NCI-H1048 (cell line): ENCODE data around the gene ACSL6.
"Not testable (repeated sequence)": the region's sequence is repeated elsewhere in the genome, so short reads cannot be mapped to it uniquely, and the experiment has no call there.

Experiments used
- DNase-seq: peaks from one replicate; lab custom pipeline; 2025; lab: John Stamatoyannopoulos, UW

The ACSL6 gene

DNA sequence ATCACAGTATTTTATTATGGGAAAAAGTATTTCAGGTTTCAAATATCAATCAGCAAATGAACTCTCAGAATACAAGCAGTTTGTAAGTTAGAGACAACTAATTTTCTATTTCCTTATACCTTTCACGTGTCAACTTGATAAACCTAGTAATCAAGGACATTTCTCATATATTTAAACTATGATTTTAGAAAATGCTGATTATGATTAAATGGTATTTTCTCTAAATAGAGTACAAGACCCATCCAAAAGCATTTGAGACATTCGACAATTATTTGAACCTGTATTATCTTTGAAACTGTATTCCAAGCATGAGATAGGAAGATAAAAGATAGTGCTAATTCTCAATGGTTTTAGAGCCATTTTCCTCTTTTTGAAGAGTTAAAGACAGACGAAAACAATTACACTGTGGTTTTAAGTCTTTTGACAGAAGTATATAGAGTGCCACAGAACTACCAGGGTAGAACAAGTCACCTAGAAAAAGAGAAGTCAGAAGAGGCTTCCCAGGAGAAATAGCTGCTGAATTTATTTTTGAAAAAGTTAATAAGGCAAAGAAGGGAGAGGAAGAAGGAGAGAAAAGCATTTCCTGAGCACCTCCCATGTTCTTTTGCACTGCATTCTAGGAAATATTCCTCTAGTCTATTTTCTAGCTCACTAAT lies 71.6 kb downstream of the ACSL6 start:
- no peak for DNase-seq

DNA sequence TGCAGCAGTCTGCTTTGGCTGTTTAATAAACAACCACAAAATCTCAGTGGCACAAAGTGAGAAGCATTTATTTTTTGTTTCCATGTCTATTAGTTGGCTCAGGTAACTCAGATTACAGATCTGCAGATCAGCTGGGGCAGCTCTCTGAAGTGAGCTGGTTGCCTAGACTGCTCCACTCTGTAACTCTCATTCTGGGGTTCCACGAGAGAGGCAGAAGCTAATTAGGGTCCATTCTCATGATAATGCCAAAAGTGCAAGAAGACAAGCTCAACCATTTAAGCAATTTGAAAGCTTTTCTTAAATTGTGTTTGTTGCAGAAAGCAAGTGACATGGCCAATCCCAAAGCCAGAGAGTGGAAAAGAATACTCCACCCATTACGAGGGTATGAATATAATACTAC lies 79.2 kb downstream of the ACSL6 start:
- no peak for DNase-seq

DNA sequence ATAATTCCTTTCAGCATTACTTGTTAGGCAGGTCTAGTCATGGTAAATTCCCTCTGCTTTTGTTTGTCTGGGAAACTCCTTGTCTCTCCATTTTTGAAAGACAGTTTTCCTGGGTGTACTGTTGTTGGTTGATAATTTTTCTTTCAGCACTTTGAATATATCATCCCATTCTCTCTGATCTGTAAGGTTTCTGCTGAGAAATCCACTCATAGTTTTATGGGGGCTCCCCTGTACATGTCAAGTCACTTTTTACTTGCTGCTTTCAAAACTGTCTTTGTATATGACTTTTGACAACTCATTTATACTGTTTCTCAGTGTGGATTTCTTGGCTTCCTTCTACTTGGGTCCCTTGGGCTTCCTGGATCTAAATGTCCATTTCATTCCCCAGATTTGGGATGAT lies 82.5 kb downstream of the ACSL6 start:
- no peak for DNase-seq

DNA sequence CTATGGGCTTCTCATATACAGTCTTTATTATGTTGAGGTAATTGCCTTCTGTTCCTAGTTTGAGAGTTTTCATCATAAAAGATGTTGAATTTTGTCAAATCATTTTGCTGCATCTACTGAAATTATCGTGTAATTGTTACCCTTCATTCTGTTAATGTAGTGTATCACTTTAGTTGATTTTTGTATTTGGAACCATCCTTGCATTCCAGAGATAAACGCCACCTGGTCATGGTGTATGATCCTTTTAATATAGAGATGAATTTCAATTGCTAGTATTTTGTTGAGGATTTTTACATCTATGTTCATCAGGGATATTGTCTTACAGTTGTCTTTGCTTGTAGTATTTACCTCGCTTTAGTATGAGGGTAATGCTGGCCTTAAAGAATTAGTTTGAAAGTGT lies 85.3 kb downstream of the ACSL6 start:
- DNase-seq: no peak

DNA sequence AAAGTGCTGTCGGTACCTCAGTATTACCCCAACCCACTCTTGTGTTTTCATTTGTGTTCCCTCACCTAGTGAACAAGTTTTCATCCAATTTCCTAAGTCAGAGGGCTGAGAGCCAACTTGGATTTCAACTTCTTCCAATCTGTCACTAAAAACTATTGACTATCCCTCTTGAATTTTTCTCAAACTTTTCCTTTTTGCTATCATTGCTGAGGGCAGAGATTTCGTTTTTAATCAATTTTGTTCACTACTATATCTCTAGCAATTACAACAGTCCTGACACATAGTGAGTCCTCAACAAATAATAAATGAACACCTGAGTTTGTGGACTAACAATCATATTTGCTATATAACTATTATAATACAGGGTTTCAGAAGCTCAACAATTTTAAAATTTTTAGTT lies 95.0 kb downstream of the ACSL6 start:
- DNase-seq: no peak

DNA sequence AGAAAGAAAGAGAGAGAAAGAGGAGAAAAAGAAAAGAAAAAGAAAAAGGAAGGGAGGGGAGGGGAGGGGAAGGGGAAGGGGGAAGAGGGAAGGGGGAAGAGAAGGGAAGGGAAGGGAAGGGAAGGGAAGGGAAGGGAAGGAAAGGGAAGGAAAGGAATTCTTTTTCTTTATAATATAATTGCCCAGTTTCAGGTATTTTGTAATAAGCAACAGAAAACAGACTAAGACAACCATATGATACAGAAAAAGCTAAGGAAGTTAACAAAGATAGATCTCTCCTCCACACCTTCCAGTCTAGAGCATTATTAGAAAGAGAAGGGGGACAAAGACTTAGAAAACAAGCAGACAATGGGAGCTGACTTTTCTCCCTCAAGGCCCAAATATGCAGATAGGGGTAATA lies 97.0 kb downstream of the ACSL6 start:
- no peak for DNase-seq

DNA sequence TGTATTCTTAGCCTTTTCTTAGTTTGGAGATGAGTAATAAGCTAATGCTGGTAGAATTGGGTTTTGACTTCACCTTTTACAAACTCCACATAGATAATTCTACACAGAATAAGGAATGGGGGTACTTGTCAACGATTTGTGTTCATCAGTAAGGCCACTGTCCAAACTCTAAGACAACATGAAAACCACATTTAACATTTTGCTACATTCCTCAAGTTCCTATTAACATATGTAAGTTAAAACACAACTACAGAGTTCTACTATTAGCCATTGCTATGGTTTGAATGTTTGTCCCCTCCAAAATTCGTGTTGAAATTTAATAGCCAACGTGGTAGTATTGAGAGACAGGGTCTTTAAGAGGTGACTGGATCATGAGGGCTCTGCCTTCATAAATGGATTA lies 97.9 kb downstream of the ACSL6 start:
- no peak for DNase-seq

DNA sequence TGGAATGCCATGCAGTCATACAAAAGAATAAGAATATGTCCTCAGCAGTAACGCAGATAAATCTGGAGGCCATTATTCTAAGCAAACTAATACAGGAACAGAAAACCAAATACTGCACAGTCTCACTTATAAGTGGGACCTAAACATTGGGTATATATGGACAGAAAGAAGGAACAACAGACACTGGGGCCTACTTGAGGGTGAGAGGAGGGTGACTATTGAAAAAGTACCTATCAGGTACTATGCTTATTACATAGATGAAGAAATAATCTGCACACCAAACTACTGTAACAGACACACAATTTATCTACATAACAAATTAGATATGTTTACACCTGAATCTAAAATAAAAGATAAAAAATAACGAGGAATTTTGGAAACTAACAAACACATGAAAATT lies 104.8 kb downstream of the ACSL6 start:
- DNase-seq: no peak

DNA sequence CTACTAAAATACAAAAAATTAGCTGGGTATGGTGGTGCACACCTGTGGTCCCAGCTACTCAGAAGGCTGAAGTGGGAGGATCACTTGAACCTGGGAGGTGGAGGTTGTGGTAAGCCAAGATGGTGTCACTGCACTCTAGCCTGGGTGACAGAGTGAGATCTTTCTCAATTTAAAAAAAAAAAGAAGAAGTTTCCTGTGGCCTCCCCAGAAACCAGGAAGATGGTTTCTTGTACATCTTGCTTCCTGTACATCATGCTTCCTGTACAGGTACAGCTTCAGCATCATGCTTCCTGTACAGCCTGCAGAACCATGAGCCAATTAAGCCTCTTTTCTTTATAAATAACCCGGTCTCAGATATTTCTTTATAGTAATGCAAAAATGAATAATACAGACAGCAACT lies 109.2 kb downstream of the ACSL6 start:
- not testable (repeated sequence) for DNase-seq
